Neural cell (in vitro differentiated cells): ENCODE measurements around the gene TUBB2A.

Experiments
- POLR2AphosphoS5 ChIP-seq: IDR thresholded peaks from 2 replicates; pipeline ENCODE4 v1.6.1; 2012
- TF ChIP-seq, protein P1 (sequence below): fragments of 450-650 bp; IDR thresholded peaks from 2 replicates; pipeline ENCODE4 v1.5.1; 2014; ENCODE audit warnings: antibody characterized with exemption, mild to moderate bottlenecking, moderate library complexity; ENCODE audit not compliant: poor library complexity, severe bottlenecking

- TF ChIP-seq, protein P1, sequence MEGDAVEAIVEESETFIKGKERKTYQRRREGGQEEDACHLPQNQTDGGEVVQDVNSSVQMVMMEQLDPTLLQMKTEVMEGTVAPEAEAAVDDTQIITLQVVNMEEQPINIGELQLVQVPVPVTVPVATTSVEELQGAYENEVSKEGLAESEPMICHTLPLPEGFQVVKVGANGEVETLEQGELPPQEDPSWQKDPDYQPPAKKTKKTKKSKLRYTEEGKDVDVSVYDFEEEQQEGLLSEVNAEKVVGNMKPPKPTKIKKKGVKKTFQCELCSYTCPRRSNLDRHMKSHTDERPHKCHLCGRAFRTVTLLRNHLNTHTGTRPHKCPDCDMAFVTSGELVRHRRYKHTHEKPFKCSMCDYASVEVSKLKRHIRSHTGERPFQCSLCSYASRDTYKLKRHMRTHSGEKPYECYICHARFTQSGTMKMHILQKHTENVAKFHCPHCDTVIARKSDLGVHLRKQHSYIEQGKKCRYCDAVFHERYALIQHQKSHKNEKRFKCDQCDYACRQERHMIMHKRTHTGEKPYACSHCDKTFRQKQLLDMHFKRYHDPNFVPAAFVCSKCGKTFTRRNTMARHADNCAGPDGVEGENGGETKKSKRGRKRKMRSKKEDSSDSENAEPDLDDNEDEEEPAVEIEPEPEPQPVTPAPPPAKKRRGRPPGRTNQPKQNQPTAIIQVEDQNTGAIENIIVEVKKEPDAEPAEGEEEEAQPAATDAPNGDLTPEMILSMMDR, result no peak
- no peak for TF ChIP-seq POLR2AphosphoS5
These were observed 23.8 kb upstream of the TUBB2A start for GRCh38 chr6:3181105-3181504.
